OCI-LY7 (cell line): ENCODE measurements around the gene OGA. TPM values are rescaled to one million over a fixed set of nuclear protein-coding genes. Genes with fewer than 3 reads are reported as not detected.

Experiments used
- BruUV-seq: library from RNA; stranded (reverse); fragments of 400-500 nt; replicated peaks from 2 replicates; lab custom pipeline; 2021; lab: Mats Ljungman, UMichigan
- CTCF ChIA-PET: fragments of 300-600 bp; sonication (Branson Sonifier 250); formaldehyde crosslinking; loops from one replicate; lab custom pipeline; 2022; ENCODE audit warnings: antibody characterized with exemption; ENCODE audit not compliant: unreplicated experiment; lab: Charles Lee
- POLR2A ChIA-PET: fragments of 300-600 bp; sonication (Branson Sonifier 250); formaldehyde crosslinking; loops from one replicate; lab custom pipeline; 2022; ENCODE audit warnings: antibody characterized with exemption; lab: Charles Lee
- DNase-seq: peaks from one replicate; pipeline ENCODE4 v3.0.0-alpha.2; 2015; ENCODE audit warnings: low spot score
- H2AFZ ChIP-seq: fragments of 200-600 bp; sonication (generic), shearing (Covaris generic); 2 replicates; pipeline ENCODE4 v1.6.1; 2014; ENCODE audit warnings: mild to moderate bottlenecking, antibody characterized with exemption, low read length, moderate library complexity
- H3K27ac ChIP-seq: fragments of 200-600 bp; sonication (generic); 2 replicates; pipeline ENCODE4 v1.5.1; 2014; ENCODE audit warnings: mixed run types, low read depth, mild to moderate bottlenecking, moderate library complexity, low read length, inconsistent platforms; ENCODE audit not compliant: poor library complexity, severe bottlenecking
- H3K36me3 ChIP-seq: fragments of 200-600 bp; sonication (generic); 2 replicates; pipeline ENCODE4 v1.6.1; 2014; ENCODE audit warnings: mild to moderate bottlenecking, antibody characterized with exemption, low read length, moderate library complexity, mixed read lengths; ENCODE audit not compliant: insufficient read depth
- H3K4me1 ChIP-seq: fragments of 200-600 bp; sonication (generic); 2 replicates; pipeline ENCODE4 v1.5.1; 2014; ENCODE audit warnings: mild to moderate bottlenecking, low read length; ENCODE audit not compliant: insufficient read depth, poor library complexity, severe bottlenecking
- H3K4me2 ChIP-seq: fragments of 200-600 bp; sonication (generic); 2 replicates; pipeline ENCODE4 v1.6.1; 2014; ENCODE audit warnings: mild to moderate bottlenecking, low read length
- H3K4me3 ChIP-seq: fragments of 200-600 bp; sonication (generic); 2 replicates; pipeline ENCODE4 v1.5.1; 2014; ENCODE audit warnings: mild to moderate bottlenecking, low read depth, low read length; ENCODE audit not compliant: poor library complexity, severe bottlenecking
- H3K79me2 ChIP-seq: fragments of 200-600 bp; sonication (generic); 2 replicates; pipeline ENCODE4 v1.6.1; 2016; ENCODE audit warnings: low read depth, mild to moderate bottlenecking, low read length, moderate library complexity, mixed read lengths; ENCODE audit not compliant: insufficient read depth
- H3K9me2 ChIP-seq: fragments of 200-600 bp; sonication (generic); 2 replicates; pipeline ENCODE4 v1.6.1; 2016; ENCODE audit warnings: mild to moderate bottlenecking, low read length, mixed read lengths; ENCODE audit not compliant: insufficient read depth
- H3K9me3 ChIP-seq: fragments of 200-600 bp; sonication (generic); 2 replicates; pipeline ENCODE4 v1.6.1; 2014; ENCODE audit warnings: mild to moderate bottlenecking, mixed run types, low read length, mixed read lengths
- H4K20me1 ChIP-seq: fragments of 200-600 bp; sonication (generic); 2 replicates; pipeline ENCODE4 v1.6.1; 2014; ENCODE audit warnings: mild to moderate bottlenecking, antibody characterized with exemption, low read length, moderate library complexity, mixed read lengths; ENCODE audit not compliant: insufficient read depth
- CTCF ChIP-seq: fragments of 200-600 bp; sonication (generic); conservative IDR thresholded peaks from 2 replicates; pipeline ENCODE4 v1.5.1; 2014; ENCODE audit warnings: mild to moderate bottlenecking, antibody characterized with exemption, low read length, moderate library complexity, mixed read lengths
- EZH2phosphoT487 ChIP-seq: fragments of 200-600 bp; sonication (generic); IDR thresholded peaks from 2 replicates; pipeline ENCODE4 v1.6.1; 2018; ENCODE audit warnings: low read depth, borderline replicate concordance, mild to moderate bottlenecking, mixed run types, antibody characterized with exemption, low read length, moderate library complexity, mixed read lengths
- intact Hi-C: fragments of 100-400 bp; cut with micrococcal nuclease; formaldehyde crosslinking; loops from one replicate; pipeline ENCODE4 v1.10.0; 2022; ENCODE audit not compliant: unreplicated experiment
- total RNA-seq, 2 experiments: library from RNA; depleted of rRNA in 1 of 2; stranded (reverse); fragments of >200 nt in 1 of 2; shearing (Covaris generic) in 1 of 2; gene quantifications; 2 replicates each; pipeline ENCODE4 v1.2.3, GENCODE V29; 2014 to 2022

Gene OGA
- total RNA-seq, 2 experiments from 2014 or later, result 65.5 to 109 TPM

- no peaks in the 10 kb centered on the region for H3K36me3 ChIP-seq
- no peaks in the 10 kb centered on the region for H3K79me2 ChIP-seq
- H3K27ac ChIP-seq, result no peak overlapping the region
- intact Hi-C loops, result no loop called here
- no peaks in the 10 kb centered on the region for H3K4me1 ChIP-seq
- no peaks in the 10 kb centered on the region for H3K9me3 ChIP-seq
- ChIA-PET POLR2A (no interaction called here), CTCF (no interaction called here)
- H3K9me2 ChIP-seq, result no peaks in the 10 kb centered on the region
- H3K4me2 ChIP-seq, result no peak overlapping the region
- H3K4me3 ChIP-seq, result no peak overlapping the region
- TF ChIP-seq EZH2phosphoT487, result no peak
- peak; percentile 42 for TF ChIP-seq CTCF
- BruUV-seq, result no TSS peak
- no peaks in the 10 kb centered on the region for H4K20me1 ChIP-seq
- H2AFZ ChIP-seq, result no peak overlapping the region
- no peak for DNase-seq
Observed at GRCh38 chr10:101749047-101750016, 68.9 kb downstream of the OGA start.

DNA sequence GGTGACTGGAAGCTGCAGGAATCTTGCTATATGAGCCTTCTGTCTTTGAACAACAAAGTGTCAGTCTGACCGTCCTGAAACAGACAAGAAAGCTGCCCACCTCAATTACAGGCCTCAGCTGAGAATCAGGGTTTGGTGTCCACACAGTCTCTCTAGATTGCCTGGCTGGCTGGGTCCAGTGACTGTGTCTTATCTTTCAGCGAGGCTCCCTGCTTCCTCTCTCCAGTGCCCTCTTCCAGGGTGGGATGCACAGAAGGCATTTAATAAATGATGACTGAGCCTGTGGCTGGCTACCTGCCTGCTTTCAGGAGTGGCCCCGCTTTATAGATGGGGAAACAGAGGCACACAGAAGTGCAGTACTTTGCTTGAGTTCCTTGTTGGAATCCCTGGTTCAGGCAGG lies 69.7 kb downstream of the OGA start:
- Histone ChIP-seq H2AFZ (no peak overlapping the region), H3K36me3 (no peaks in the 10 kb centered on the region), H3K4me3 (no peak overlapping the region), H3K27ac (no peak overlapping the region), H3K9me3 (no peaks in the 10 kb centered on the region), H3K9me2 (no peaks in the 10 kb centered on the region), H3K4me1 (no peaks in the 10 kb centered on the region), H4K20me1 (no peaks in the 10 kb centered on the region), H3K79me2 (no peaks in the 10 kb centered on the region), H3K4me2 (no peak overlapping the region)
- intact Hi-C loops, result no loop called here
- CTCF ChIA-PET, result no interaction called here
- DNase-seq, result no peak
- POLR2A ChIA-PET, result no interaction called here
- TF ChIP-seq CTCF (no peak), EZH2phosphoT487 (no peak)
- BruUV-seq, result no TSS peak
